IMR-90 (cell line): Measurements from ENCODE around the gene LANCL3.
"Not testable (repeated sequence)": the region's sequence is repeated elsewhere in the genome, so short reads cannot be mapped to it uniquely, and the experiment has no call there.

Source experiments
- CEBPB ChIP-seq: IDR thresholded peaks from 2 replicates; pipeline ENCODE4 v1.6.1; 2012; ENCODE audit warnings: low read depth, low read length, improper control_type of control experiment
- SMC3 ChIP-seq: fragments of 150-350 bp; IDR thresholded peaks from 2 replicates; pipeline ENCODE4 v1.6.1; 2016; ENCODE audit warnings: low read depth, mild to moderate bottlenecking, antibody characterized with exemption, low read length, moderate library complexity
- TF ChIP-seq, protein P1 (sequence below): conservative IDR thresholded peaks from 2 replicates; pipeline ENCODE4 v1.5.1; 2012; ENCODE audit warnings: mild to moderate bottlenecking, low read depth, low read length, improper control_type of control experiment

DNA sequence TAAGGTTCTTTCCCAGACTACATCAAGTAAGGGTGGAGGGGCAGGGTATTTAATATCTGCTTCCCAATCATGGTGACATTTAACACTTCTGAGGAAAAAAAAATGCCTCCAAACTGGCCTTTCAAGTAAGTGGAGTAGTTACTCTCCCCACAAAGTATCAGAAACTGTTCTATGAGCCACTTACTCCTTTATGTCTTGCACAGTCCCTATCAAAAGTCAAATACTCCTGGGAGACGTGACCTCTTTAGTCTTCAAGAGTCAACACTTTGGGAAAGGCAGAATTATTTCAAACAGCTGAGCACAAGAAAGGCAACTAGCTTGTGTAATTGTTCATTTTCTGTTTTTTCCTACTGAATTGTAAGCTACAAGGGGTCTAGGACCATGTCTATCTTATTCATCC, 1.1 kb upstream of the LANCL3 start:
- TF ChIP-seq, protein P1, sequence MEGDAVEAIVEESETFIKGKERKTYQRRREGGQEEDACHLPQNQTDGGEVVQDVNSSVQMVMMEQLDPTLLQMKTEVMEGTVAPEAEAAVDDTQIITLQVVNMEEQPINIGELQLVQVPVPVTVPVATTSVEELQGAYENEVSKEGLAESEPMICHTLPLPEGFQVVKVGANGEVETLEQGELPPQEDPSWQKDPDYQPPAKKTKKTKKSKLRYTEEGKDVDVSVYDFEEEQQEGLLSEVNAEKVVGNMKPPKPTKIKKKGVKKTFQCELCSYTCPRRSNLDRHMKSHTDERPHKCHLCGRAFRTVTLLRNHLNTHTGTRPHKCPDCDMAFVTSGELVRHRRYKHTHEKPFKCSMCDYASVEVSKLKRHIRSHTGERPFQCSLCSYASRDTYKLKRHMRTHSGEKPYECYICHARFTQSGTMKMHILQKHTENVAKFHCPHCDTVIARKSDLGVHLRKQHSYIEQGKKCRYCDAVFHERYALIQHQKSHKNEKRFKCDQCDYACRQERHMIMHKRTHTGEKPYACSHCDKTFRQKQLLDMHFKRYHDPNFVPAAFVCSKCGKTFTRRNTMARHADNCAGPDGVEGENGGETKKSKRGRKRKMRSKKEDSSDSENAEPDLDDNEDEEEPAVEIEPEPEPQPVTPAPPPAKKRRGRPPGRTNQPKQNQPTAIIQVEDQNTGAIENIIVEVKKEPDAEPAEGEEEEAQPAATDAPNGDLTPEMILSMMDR: not testable (repeated sequence)
- not testable (repeated sequence) for TF ChIP-seq SMC3, CEBPB
